Measurements from ENCODE around the gene MRPL48.

The MRPL48 gene

DNA sequence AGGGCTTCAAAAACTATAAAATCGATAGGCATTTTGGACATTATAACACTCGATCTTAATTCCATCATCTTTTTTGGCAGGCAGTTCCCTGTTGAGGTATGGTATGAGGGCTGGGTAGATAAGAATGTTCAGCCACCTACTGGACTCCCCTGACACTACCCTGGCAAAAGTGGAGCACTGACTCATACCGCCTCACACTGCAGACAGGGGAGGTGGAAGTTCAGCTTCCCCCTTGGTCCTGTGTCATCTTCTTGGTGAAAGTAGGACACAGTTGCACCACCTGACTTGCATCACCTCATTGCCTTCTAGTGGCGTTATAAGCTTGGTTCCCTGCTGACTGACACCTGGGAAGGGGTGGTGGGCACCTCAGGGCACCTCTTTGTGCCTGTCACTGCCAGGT lies 119.5 kb downstream of the MRPL48 start:
- Histone ChIP-seq H3K9ac (ENCODE audit: low read length) (no peak overlapping the region), H3K36me3 (replicated peaks; ENCODE audit: low read depth, low read length) (peaks cover 15% of the 10 kb centered on the region), H3K27ac (ENCODE audit: low read length) (no peak overlapping the region), H3K9me3 (ENCODE audit: insufficient read depth, low read length) (no peaks in the 10 kb centered on the region), H3K79me2 (ENCODE audit: low read length) (no peaks in the 10 kb centered on the region), H3K4me1 (ENCODE audit: low read length) (no peaks in the 10 kb centered on the region), H3K4me2 (ENCODE audit: low read length) (no peak overlapping the region), H3K4me3 (ENCODE audit: low read length) (no peak overlapping the region), H3K27me3 (ENCODE audit: low read depth, low read length) (no peaks in the 10 kb centered on the region), H4K20me1 (ENCODE audit: insufficient read depth, low read length) (no peaks in the 10 kb centered on the region), H2AFZ (ENCODE audit: low read depth, low read length) (no peak overlapping the region)
- TF ChIP-seq, protein P1, sequence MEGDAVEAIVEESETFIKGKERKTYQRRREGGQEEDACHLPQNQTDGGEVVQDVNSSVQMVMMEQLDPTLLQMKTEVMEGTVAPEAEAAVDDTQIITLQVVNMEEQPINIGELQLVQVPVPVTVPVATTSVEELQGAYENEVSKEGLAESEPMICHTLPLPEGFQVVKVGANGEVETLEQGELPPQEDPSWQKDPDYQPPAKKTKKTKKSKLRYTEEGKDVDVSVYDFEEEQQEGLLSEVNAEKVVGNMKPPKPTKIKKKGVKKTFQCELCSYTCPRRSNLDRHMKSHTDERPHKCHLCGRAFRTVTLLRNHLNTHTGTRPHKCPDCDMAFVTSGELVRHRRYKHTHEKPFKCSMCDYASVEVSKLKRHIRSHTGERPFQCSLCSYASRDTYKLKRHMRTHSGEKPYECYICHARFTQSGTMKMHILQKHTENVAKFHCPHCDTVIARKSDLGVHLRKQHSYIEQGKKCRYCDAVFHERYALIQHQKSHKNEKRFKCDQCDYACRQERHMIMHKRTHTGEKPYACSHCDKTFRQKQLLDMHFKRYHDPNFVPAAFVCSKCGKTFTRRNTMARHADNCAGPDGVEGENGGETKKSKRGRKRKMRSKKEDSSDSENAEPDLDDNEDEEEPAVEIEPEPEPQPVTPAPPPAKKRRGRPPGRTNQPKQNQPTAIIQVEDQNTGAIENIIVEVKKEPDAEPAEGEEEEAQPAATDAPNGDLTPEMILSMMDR (IDR thresholded peaks at IDR 0.05; ENCODE audit: low read depth, low read length) = no peak
- TF ChIP-seq EZH2phosphoT487 (IDR thresholded peaks at IDR 0.05; ENCODE audit: low read depth) = no peak

DNA sequence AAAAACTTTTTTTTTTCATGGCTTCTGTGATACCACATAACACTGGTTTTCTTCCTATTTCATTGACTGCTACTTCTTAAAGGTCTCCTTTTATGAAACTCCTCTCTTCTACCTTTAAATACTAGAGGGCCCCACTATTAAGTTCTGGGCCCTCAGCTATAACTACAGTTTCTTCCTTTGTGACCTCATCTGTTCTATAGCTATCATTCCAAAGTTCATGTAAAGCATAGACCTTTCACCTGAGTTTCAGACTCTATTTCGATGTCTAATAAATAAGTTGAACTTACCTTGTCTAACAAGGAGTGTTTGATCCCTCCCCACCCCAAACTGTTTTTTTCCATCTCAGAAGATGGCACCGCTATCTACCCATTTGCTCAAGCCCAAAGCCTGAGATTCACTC lies 124.4 kb downstream of the MRPL48 start:
- H2AFZ ChIP-seq (ENCODE audit: low read depth, low read length) = no peak overlapping the region
- no peak overlapping the region for H3K27ac ChIP-seq (ENCODE audit: low read length)
- peaks cover 20% of the 10 kb centered on the region for H3K36me3 ChIP-seq (replicated peaks; ENCODE audit: low read depth, low read length)
- no peaks in the 10 kb centered on the region for H4K20me1 ChIP-seq (ENCODE audit: insufficient read depth, low read length)
- H3K4me2 ChIP-seq (ENCODE audit: low read length) = no peak overlapping the region
- H3K4me3 ChIP-seq (ENCODE audit: low read length) = no peak overlapping the region
- no peaks in the 10 kb centered on the region for H3K79me2 ChIP-seq (ENCODE audit: low read length)
- no peaks in the 10 kb centered on the region for H3K27me3 ChIP-seq (ENCODE audit: low read depth, low read length)
- no peaks in the 10 kb centered on the region for H3K4me1 ChIP-seq (ENCODE audit: low read length)
- TF ChIP-seq EZH2phosphoT487 (IDR thresholded peaks at IDR 0.05; ENCODE audit: low read depth) = no peak
- TF ChIP-seq, protein P1 (IDR thresholded peaks at IDR 0.05; ENCODE audit: low read depth, low read length) = no peak
- no peaks in the 10 kb centered on the region for H3K9me3 ChIP-seq (ENCODE audit: insufficient read depth, low read length)
- H3K9ac ChIP-seq (ENCODE audit: low read length) = no peak overlapping the region

DNA sequence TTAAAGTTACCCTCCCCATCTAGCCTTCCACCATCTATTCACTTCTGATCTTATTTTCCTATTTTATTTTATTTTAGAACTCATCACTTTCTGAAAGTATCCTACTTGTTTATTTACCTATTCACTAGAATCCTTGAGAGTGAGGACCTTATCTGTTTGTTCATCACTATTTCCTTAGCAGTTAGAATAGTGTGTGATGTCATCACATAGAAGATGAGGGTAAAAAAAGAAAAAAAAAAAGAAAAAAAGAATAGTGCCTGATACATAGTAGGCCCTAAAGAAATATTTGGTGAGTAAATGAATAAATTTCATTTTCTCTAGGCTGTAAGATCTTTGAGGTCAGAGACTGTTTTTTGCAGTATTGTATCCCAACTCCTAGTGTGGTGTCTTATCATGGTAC lies 125.8 kb downstream of the MRPL48 start:
- H3K27me3 ChIP-seq (ENCODE audit: low read depth, low read length) = no peaks in the 10 kb centered on the region
- H3K9me3 ChIP-seq (ENCODE audit: insufficient read depth, low read length) = no peaks in the 10 kb centered on the region
- no peak overlapping the region for H3K27ac ChIP-seq (ENCODE audit: low read length)
- H2AFZ ChIP-seq (ENCODE audit: low read depth, low read length) = no peak overlapping the region
- no peaks in the 10 kb centered on the region for H3K4me1 ChIP-seq (ENCODE audit: low read length)
- H4K20me1 ChIP-seq (ENCODE audit: insufficient read depth, low read length) = no peaks in the 10 kb centered on the region
- H3K36me3 ChIP-seq (replicated peaks; ENCODE audit: low read depth, low read length) = peaks cover 20% of the 10 kb centered on the region
- H3K4me3 ChIP-seq (ENCODE audit: low read length) = no peak overlapping the region
- no peak overlapping the region for H3K4me2 ChIP-seq (ENCODE audit: low read length)
- H3K9ac ChIP-seq (ENCODE audit: low read length) = no peak overlapping the region
- no peaks in the 10 kb centered on the region for H3K79me2 ChIP-seq (ENCODE audit: low read length)
- TF ChIP-seq, protein P1 (IDR thresholded peaks at IDR 0.05; ENCODE audit: low read depth, low read length) = no peak
- no peak for TF ChIP-seq EZH2phosphoT487 (IDR thresholded peaks at IDR 0.05; ENCODE audit: low read depth)

DNA sequence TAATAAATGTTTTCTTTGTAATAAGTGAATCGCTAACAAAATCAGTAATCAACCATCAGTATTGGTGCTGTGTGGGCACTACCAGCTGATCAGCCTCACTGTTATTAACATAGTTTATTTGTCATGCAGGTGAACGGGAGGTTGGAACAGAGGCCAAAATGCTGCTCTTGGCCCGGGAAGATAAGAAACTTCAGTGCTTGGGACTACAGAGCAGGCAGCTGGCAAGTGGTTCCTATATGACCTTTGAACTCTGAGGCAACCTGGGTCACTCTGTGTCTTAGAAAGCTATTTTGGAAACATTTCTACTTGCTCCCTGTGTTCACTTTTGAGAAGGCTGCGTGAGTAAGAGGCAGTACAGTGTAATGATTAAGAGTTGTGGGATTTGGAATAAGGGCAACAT lies 126.6 kb downstream of the MRPL48 start:
- Histone ChIP-seq H2AFZ (ENCODE audit: low read depth, low read length) (no peak overlapping the region), H3K36me3 (replicated peaks; ENCODE audit: low read depth, low read length) (peaks cover 25% of the 10 kb centered on the region), H3K79me2 (ENCODE audit: low read length) (no peaks in the 10 kb centered on the region), H3K4me2 (ENCODE audit: low read length) (no peak overlapping the region), H3K9ac (ENCODE audit: low read length) (no peak overlapping the region), H4K20me1 (ENCODE audit: insufficient read depth, low read length) (no peaks in the 10 kb centered on the region), H3K9me3 (ENCODE audit: insufficient read depth, low read length) (no peaks in the 10 kb centered on the region), H3K4me3 (ENCODE audit: low read length) (no peak overlapping the region), H3K27ac (ENCODE audit: low read length) (no peak overlapping the region), H3K27me3 (ENCODE audit: low read depth, low read length) (no peaks in the 10 kb centered on the region), H3K4me1 (ENCODE audit: low read length) (no peaks in the 10 kb centered on the region)
- TF ChIP-seq, protein P1 (IDR thresholded peaks at IDR 0.05; ENCODE audit: low read depth, low read length) = no peak
- TF ChIP-seq EZH2phosphoT487 (IDR thresholded peaks at IDR 0.05; ENCODE audit: low read depth) = no peak

Measured in OCI-LY3 (cell line).